HG03354 (cell line): ENCODE results near the gene SLC17A1.

ENCODE experiments used
- ATAC-seq: cut with Tn5 transposase; IDR thresholded peaks from one replicate; pipeline ENCODE4 v1.9.1; 2021; ENCODE audit warnings: mild to moderate bottlenecking; ENCODE audit not compliant: unreplicated experiment, poor library complexity, severe bottlenecking

The SLC17A1 gene

GRCh38 chr6:25833136-25833535, 1.3 kb upstream of the SLC17A1 start:
- no peak for ATAC-seq

- ATAC-seq, result no peak
Observed at GRCh38 chr6:25832670-25833069, 818 bp upstream of the SLC17A1 start.

GRCh38 chr6:25832307-25832662, 433 bp upstream of the SLC17A1 start:
- no peak for ATAC-seq

GRCh38 chr6:25830458-25830857, 1.4 kb downstream of the SLC17A1 start:
- ATAC-seq, result no peak

GRCh38 chr6:25829375-25829774, 2.5 kb downstream of the SLC17A1 start:
- ATAC-seq, result no peak

- ATAC-seq, result no peak
Observed at GRCh38 chr6:25821341-25821740, 10.5 kb downstream of the SLC17A1 start.

GRCh38 chr6:25816252-25816651, 15.6 kb downstream of the SLC17A1 start:
- no peak for ATAC-seq

GRCh38 chr6:25815194-25815593, 16.7 kb downstream of the SLC17A1 start:
- no peak for ATAC-seq

GRCh38 chr6:25804804-25805203, 27.0 kb downstream of the SLC17A1 start:
- ATAC-seq, result no peak

GRCh38 chr6:25801436-25801835, 30.4 kb downstream of the SLC17A1 start:
- no peak for ATAC-seq

- no peak for ATAC-seq
Observed at GRCh38 chr6:25794784-25795183, 37.1 kb downstream of the SLC17A1 start.

- no peak for ATAC-seq
Observed at GRCh38 chr6:25793970-25794369, 37.9 kb downstream of the SLC17A1 start.

- ATAC-seq, result no peak
Observed at GRCh38 chr6:25792016-25792415, 39.8 kb downstream of the SLC17A1 start.

GRCh38 chr6:25789475-25789874, 42.4 kb downstream of the SLC17A1 start:
- ATAC-seq, result no peak

- ATAC-seq, result no peak
Observed at GRCh38 chr6:25788305-25788922, 43.4 kb downstream of the SLC17A1 start.

GRCh38 chr6:25787428-25787827, 44.4 kb downstream of the SLC17A1 start:
- ATAC-seq, result no peak

GRCh38 chr6:25781134-25781533, 50.7 kb downstream of the SLC17A1 start:
- no peak for ATAC-seq

- no peak for ATAC-seq
Observed at GRCh38 chr6:25777856-25778649, 53.8 kb downstream of the SLC17A1 start.

- ATAC-seq, result no peak
Observed at GRCh38 chr6:25777031-25777430, 54.8 kb downstream of the SLC17A1 start.

GRCh38 chr6:25774120-25774715, 57.6 kb downstream of the SLC17A1 start:
- no peak for ATAC-seq

GRCh38 chr6:25769983-25770382, 61.9 kb downstream of the SLC17A1 start:
- ATAC-seq, result no peak
